ENCODE measurements around the gene TNFRSF19. TPM values are rescaled to one million over a fixed set of nuclear protein-coding genes. Genes with fewer than 3 reads are reported as not detected.

The TNFRSF19 gene
- total and polyA plus RNA-seq, 2 of the 13 experiments (the other 11 are each of a cell fraction or from before 2014, with no cell fraction given) = 75.3 to 77.7 TPM

DNA sequence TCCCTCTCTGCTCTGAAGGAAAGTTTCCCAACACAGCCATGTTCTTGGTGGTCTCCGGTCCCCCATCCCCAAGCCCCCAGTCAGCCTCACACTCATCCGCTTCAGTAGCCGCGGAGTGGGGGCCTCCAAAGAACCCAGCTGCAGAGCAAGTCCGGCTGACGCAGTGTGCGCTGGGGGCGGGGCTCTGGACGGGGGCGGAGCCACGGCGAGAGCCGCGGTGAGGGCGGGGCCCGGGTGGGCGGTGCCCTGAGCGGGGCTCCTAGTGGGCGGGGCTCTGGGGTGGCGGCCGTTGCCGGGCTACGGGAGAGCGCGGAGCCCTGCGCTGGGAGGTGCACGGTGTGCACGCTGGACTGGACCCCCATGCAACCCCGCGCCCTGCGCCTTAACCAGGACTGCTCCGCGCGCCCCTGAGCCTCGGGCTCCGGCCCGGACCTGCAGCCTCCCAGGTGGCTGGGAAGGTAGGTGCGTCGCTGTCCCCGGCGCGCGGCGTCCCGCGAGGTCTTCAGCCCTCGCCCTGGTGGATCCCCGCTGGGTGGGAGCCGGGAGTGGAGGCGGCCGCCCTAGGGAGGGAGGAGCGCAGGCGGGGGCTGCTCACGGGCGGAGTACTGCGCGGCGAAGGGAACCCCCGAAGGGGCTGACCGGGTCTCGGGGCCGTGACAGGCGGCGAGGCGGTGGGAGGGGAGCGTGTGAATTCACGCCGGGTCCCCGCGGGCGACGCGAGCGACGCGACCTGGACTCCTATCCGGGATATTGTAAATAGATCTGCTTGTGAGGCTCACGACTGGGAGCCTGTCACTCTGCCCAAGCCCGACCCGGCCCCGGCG is 9.1 kb downstream of the TNFRSF19 start (continued):
- TF ChIP-seq SOX13 (IDR thresholded peaks at IDR 0.05) (no peak), SOX13 (CRISPR knock-in tag; conservative IDR thresholded peaks at IDR 0.05 in 1 of 2, IDR thresholded peaks at IDR 0.05 in 1 of 2) (0 out of 4 replicates have a peak, but pooled peaks of 1 of the 2 experiments have one; percentile 5), ZNF577 (CRISPR knock-in tag; IDR thresholded peaks at IDR 0.05; ENCODE audit: borderline replicate concordance, low read depth) (no peak), IKZF4 (CRISPR knock-in tag; IDR thresholded peaks at IDR 0.05; ENCODE audit: borderline replicate concordance, low read depth, not compliant biosample characterization) (no peak), ZNF816 (CRISPR knock-in tag; IDR thresholded peaks at IDR 0.05; ENCODE audit: borderline replicate concordance) (peak; percentile 77; the same call in 1 of the 2 replicates), CCDC6 (CRISPR knock-in tag; IDR thresholded peaks at IDR 0.05) (no peak), SSRP1 (CRISPR knock-in tag; IDR thresholded peaks at IDR 0.05) (no peak), ZNF101 (CRISPR knock-in tag; IDR thresholded peaks at IDR 0.05; ENCODE audit: borderline replicate concordance, low read depth) (no peak), ZNF878 (CRISPR knock-in tag; IDR thresholded peaks at IDR 0.05) (0 out of 2 replicates have a peak, but pooled peaks have one; percentile 4), POLR2AphosphoS5 (IDR thresholded peaks at IDR 0.05; ENCODE audit: low read depth, low read length) (peak; percentile 71), MBD4 (IDR thresholded peaks at IDR 0.05; ENCODE audit: borderline replicate concordance, low read length) (no peak), FOXM1 (CRISPR knock-in tag; IDR thresholded peaks at IDR 0.05) (no peak), ZNF547 (CRISPR knock-in tag; IDR thresholded peaks at IDR 0.05) (0 out of 2 replicates have a peak, but pooled peaks have one; percentile 4), ZMYM3 (CRISPR knock-in tag; IDR thresholded peaks at IDR 0.05) (peak; percentile 8; the same call in 1 of the 2 replicates), ZNF776 (CRISPR knock-in tag; IDR thresholded peaks at IDR 0.05) (no peak), ZNF251 (CRISPR knock-in tag; IDR thresholded peaks at IDR 0.05) (no peak), ZMYM4 (CRISPR knock-in tag; IDR thresholded peaks at IDR 0.05) (no peak), ZNF839 (CRISPR knock-in tag; IDR thresholded peaks at IDR 0.05; ENCODE audit: borderline replicate concordance) (no peak), ZNF549 (CRISPR knock-in tag; IDR thresholded peaks at IDR 0.05) (no peak)
- TF ChIP-seq, protein P1, sequence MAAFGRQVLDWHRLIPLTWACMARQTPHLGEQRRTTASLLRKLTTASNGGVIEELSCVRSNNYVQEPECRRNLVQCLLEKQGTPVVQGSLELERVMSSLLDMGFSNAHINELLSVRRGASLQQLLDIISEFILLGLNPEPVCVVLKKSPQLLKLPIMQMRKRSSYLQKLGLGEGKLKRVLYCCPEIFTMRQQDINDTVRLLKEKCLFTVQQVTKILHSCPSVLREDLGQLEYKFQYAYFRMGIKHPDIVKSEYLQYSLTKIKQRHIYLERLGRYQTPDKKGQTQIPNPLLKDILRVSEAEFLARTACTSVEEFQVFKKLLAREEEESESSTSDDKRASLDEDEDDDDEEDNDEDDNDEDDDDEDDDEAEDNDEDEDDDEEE (CRISPR knock-in tag; IDR thresholded peaks at IDR 0.05) = no peak
- TF ChIP-seq, protein P2, sequence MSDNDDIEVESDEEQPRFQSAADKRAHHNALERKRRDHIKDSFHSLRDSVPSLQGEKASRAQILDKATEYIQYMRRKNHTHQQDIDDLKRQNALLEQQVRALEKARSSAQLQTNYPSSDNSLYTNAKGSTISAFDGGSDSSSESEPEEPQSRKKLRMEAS (IDR thresholded peaks at IDR 0.05) = peak; percentile 40; the same call in 1 of the 2 replicates
- TF ChIP-seq, protein P3, sequence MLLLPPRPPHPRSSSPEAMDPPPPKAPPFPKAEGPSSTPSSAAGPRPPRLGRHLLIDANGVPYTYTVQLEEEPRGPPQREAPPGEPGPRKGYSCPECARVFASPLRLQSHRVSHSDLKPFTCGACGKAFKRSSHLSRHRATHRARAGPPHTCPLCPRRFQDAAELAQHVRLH (CRISPR knock-in tag; IDR thresholded peaks at IDR 0.05; ENCODE audit: borderline replicate concordance, low read depth) = 0 out of 2 replicates have a peak, but pooled peaks have one; percentile 17
- TF ChIP-seq, protein P4, sequence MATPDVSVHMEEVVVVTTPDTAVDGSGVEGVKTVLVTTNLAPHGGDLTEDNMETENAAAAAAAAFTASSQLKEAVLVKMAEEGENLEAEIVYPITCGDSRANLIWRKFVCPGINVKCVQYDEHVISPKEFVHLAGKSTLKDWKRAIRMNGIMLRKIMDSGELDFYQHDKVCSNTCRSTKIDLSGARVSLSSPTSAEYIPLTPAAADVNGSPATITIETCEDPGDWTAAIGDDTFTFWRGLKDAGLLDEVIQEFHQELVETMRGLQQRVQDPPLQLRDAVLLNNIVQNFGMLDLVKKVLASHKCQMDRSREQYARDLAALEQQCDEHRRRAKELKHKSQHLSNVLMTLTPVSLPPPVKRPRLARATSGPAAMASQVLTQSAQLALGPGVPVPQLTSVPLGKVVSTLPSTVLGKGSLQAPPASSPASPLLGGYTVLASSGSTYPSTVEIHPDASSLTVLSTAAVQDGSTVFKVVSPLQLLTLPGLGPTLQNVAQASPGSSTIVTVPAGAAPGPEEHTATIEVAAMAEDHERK (CRISPR knock-in tag; IDR thresholded peaks at IDR 0.05; ENCODE audit: low read depth) = no peak
- TF ChIP-seq, protein P5, sequence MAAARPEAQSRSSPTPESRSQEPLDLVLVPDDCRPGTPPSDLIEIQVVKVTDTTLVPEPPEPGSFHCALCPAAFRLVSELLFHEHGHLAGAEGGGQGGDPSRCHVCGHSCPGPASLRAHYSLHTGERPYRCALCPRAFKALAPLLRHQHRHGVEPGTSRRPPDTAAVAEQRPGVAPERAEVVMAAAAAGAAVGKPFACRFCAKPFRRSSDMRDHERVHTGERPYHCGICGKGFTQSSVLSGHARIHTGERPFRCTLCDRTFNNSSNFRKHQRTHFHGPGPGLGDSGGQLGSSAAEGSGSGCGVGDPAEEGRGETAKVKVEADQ (CRISPR knock-in tag; IDR thresholded peaks at IDR 0.05; ENCODE audit: borderline replicate concordance) = no peak
- TF ChIP-seq, protein P6, sequence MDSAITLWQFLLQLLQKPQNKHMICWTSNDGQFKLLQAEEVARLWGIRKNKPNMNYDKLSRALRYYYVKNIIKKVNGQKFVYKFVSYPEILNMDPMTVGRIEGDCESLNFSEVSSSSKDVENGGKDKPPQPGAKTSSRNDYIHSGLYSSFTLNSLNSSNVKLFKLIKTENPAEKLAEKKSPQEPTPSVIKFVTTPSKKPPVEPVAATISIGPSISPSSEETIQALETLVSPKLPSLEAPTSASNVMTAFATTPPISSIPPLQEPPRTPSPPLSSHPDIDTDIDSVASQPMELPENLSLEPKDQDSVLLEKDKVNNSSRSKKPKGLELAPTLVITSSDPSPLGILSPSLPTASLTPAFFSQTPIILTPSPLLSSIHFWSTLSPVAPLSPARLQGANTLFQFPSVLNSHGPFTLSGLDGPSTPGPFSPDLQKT (CRISPR knock-in tag; IDR thresholded peaks at IDR 0.05; ENCODE audit: borderline replicate concordance) = peak; percentile 39; the same call in 1 of the 2 replicates
